Vagina (tissue), 2 donors: ENCODE data around the gene LRFN5.

ENCODE experiments used
- POLR2A ChIP-seq, 2 donors: fragments of 450-650 bp; IDR thresholded peaks; one replicate each; pipeline ENCODE4 v1.6.1; 2017; ENCODE audit warnings: antibody characterized with exemption in 2 of 2, mild to moderate bottlenecking in 2 of 2, moderate library complexity in 2 of 2
- TF ChIP-seq, protein P1 (sequence below), 3 experiments: fragments of 450-650 bp in 2 of 3; fragments of 200-600 bp in 1 of 3; sonication (generic) in 1 of 3; IDR thresholded peaks; one replicate each; pipeline ENCODE4 v1.5.1; 2017 to 2019; ENCODE audit warnings: antibody characterized with exemption in 3 of 3, mild to moderate bottlenecking in 2 of 3, moderate library complexity in 2 of 3

DNA sequence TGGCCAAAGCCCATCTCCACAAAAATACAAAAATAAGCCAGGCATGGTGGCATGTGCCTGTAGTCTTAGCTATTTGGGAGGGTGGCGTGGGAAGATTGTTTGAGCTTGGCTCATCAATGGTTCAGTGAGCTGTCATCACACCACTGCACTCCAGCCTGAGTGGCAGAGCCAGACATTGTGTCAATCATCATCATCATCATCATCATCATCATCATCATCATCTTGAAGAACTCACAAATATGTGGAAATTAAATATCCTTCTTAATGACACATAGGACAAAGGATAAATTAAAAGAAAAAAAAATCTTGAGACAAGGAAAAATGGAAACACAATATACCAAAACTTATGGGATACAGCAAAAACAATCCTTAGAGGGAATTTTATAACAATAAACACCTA is 132.5 kb downstream of the LRFN5 start:
- TF ChIP-seq, protein P1, sequence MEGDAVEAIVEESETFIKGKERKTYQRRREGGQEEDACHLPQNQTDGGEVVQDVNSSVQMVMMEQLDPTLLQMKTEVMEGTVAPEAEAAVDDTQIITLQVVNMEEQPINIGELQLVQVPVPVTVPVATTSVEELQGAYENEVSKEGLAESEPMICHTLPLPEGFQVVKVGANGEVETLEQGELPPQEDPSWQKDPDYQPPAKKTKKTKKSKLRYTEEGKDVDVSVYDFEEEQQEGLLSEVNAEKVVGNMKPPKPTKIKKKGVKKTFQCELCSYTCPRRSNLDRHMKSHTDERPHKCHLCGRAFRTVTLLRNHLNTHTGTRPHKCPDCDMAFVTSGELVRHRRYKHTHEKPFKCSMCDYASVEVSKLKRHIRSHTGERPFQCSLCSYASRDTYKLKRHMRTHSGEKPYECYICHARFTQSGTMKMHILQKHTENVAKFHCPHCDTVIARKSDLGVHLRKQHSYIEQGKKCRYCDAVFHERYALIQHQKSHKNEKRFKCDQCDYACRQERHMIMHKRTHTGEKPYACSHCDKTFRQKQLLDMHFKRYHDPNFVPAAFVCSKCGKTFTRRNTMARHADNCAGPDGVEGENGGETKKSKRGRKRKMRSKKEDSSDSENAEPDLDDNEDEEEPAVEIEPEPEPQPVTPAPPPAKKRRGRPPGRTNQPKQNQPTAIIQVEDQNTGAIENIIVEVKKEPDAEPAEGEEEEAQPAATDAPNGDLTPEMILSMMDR (IDR thresholded peaks at IDR 0.05): no peak
- TF ChIP-seq POLR2A (IDR thresholded peaks at IDR 0.05): no peak
